Epithelial cell of esophagus (primary cell): Measurements from ENCODE around the gene CDKN1B.

Experiments used
- DNase-seq: peaks from one replicate; pipeline ENCODE4 v3.0.0; 2010; ENCODE audit warnings: low read depth
- H3K4me3 ChIP-seq: 2 replicates; pipeline ENCODE4 v1.5.1; 2011; ENCODE audit warnings: mild to moderate bottlenecking, low read length, control low read depth
- CTCF ChIP-seq: IDR thresholded peaks from 2 replicates; pipeline ENCODE4 v1.5.1; 2011; ENCODE audit warnings: low read depth, mild to moderate bottlenecking, low read length, control low read depth, inconsistent platforms; ENCODE audit not compliant: insufficient read depth; ENCODE audit errors: missing control alignments

CDKN1B gene

GRCh38 chr12:12699345-12699744, 17.8 kb upstream of the CDKN1B start:
- H3K4me3 ChIP-seq, result no peak overlapping the region
- DNase-seq, result no peak
- no peak for TF ChIP-seq CTCF

- TF ChIP-seq CTCF, result no peak
- H3K4me3 ChIP-seq, result no peak overlapping the region
- DNase-seq, result no peak
These were observed 16.9 kb upstream of the CDKN1B start for GRCh38 chr12:12700254-12700653.

- H3K4me3 ChIP-seq, result no peak overlapping the region
- DNase-seq, result no peak
- TF ChIP-seq CTCF, result no peak
These were observed 15.7 kb upstream of the CDKN1B start for GRCh38 chr12:12701457-12701856.

- DNase-seq, result peak; percentile 92
- TF ChIP-seq CTCF, result peak; percentile 99
- no peak overlapping the region for H3K4me3 ChIP-seq
These were observed 12.5 kb upstream of the CDKN1B start for GRCh38 chr12:12704593-12705230.

- H3K4me3 ChIP-seq, result no peak overlapping the region
- no peak for DNase-seq
- TF ChIP-seq CTCF, result no peak
These were observed 11.2 kb upstream of the CDKN1B start for GRCh38 chr12:12705838-12706520.

GRCh38 chr12:12713932-12714275, 3.3 kb upstream of the CDKN1B start:
- DNase-seq, result no peak
- no peak overlapping the region for H3K4me3 ChIP-seq
- no peak for TF ChIP-seq CTCF
